ENCODE results near the gene PCSK1N. TPM values are rescaled to one million over a fixed set of nuclear protein-coding genes. Genes with fewer than 3 reads are reported as not detected.

Gene PCSK1N
- total RNA-seq, 2 experiments from 2014 or later: not detected

DNA sequence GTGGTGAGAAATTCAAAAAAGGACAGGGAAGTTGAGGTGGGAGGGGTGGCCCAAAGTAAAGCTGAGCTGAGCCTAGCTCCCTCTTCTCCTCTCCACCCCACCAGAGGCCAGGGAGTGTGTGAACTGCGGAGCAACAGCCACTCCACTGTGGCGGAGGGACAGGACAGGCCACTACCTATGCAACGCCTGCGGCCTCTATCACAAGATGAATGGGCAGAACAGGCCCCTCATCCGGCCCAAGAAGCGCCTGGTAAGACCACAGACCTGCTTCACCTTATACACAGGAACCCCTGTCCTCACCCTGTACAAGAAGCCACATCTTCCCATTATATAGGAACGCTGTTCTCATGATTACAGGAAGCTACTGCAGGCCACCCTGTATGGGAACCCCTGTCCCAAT lies 43.2 kb downstream of the PCSK1N start:
- no peaks in the 10 kb centered on the region for H3K9me2 ChIP-seq (ENCODE audit: insufficient read depth, low read length)
- BruUV-seq (replicated peaks): no TSS peak
- ChIA-PET CTCF (ENCODE audit: unreplicated experiment) (interaction anchor here (1.0 kb wide), 1 partner anchor 9 kb away, joined by 3 read pairs; the partner anchor contains the start of gene HDAC6), POLR2A (no interaction called here)
- H2AFZ ChIP-seq (ENCODE audit: low read length): no peak overlapping the region
- H3K4me2 ChIP-seq (ENCODE audit: low read length): no peak overlapping the region
- no peak for DNase-seq (ENCODE audit: low spot score)
- no peak for TF ChIP-seq EZH2phosphoT487 (IDR thresholded peaks at IDR 0.05; ENCODE audit: borderline replicate concordance, low read depth, low read length)
- TF ChIP-seq, protein P1, sequence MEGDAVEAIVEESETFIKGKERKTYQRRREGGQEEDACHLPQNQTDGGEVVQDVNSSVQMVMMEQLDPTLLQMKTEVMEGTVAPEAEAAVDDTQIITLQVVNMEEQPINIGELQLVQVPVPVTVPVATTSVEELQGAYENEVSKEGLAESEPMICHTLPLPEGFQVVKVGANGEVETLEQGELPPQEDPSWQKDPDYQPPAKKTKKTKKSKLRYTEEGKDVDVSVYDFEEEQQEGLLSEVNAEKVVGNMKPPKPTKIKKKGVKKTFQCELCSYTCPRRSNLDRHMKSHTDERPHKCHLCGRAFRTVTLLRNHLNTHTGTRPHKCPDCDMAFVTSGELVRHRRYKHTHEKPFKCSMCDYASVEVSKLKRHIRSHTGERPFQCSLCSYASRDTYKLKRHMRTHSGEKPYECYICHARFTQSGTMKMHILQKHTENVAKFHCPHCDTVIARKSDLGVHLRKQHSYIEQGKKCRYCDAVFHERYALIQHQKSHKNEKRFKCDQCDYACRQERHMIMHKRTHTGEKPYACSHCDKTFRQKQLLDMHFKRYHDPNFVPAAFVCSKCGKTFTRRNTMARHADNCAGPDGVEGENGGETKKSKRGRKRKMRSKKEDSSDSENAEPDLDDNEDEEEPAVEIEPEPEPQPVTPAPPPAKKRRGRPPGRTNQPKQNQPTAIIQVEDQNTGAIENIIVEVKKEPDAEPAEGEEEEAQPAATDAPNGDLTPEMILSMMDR (conservative IDR thresholded peaks at IDR 0.05; ENCODE audit: low read length): no peak
- no peaks in the 10 kb centered on the region for H3K9me3 ChIP-seq (ENCODE audit: low read length)
- H3K79me2 ChIP-seq (ENCODE audit: insufficient read depth, low read depth, low read length): no peaks in the 10 kb centered on the region
- intact Hi-C loops (cut with micrococcal nuclease; ENCODE audit: unreplicated experiment): no loop called here
- no peak overlapping the region for H3K27ac ChIP-seq (ENCODE audit: low read depth, low read length, poor library complexity, severe bottlenecking)
- no peaks in the 10 kb centered on the region for H3K36me3 ChIP-seq (ENCODE audit: insufficient read depth, low read length)
- H4K20me1 ChIP-seq (ENCODE audit: insufficient read depth, low read length): no peaks in the 10 kb centered on the region
- no peaks in the 10 kb centered on the region for H3K4me1 ChIP-seq (ENCODE audit: insufficient read depth, low read length, poor library complexity, severe bottlenecking)
- no peak overlapping the region for H3K4me3 ChIP-seq (ENCODE audit: low read depth, low read length, poor library complexity, severe bottlenecking)

DNA sequence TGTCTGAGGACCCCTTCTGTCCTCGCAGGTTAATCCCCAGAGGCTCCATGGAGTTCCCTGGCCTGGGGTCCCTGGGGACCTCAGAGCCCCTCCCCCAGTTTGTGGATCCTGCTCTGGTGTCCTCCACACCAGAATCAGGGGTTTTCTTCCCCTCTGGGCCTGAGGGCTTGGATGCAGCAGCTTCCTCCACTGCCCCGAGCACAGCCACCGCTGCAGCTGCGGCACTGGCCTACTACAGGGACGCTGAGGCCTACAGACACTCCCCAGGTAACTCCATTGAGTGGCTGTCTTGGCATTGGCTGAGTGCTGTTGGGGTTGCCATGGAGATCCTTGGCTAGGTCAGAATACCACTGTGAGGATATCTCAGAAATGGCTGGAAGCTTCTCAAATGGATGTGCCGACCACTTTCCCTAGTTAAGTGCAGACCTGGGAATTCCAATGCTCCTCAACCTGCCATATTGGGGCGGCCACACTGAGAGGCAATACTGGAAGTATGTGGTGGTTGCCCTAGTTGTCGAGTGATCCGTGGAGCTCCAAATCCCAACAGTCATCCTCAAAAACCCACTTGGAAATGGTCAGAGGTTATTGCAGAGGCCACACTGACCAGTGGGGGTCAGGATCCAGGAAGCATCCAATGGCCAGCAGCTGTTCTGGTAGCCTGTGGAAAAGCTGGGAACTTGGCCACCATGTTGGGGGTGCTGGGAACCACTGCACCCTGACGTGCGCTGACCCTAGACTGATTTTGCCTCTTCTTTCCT lies 44.2 kb downstream of the PCSK1N start:
- no peaks in the 10 kb centered on the region for H3K36me3 ChIP-seq (ENCODE audit: insufficient read depth, low read length)
- no peaks in the 10 kb centered on the region for H3K79me2 ChIP-seq (ENCODE audit: insufficient read depth, low read depth, low read length)
- TF ChIP-seq EZH2phosphoT487 (IDR thresholded peaks at IDR 0.05; ENCODE audit: borderline replicate concordance, low read depth, low read length): no peak
- TF ChIP-seq, protein P1 (conservative IDR thresholded peaks at IDR 0.05; ENCODE audit: low read length): no peak
- no peaks in the 10 kb centered on the region for H3K4me1 ChIP-seq (ENCODE audit: insufficient read depth, low read length, poor library complexity, severe bottlenecking)
- CTCF ChIA-PET (ENCODE audit: unreplicated experiment): interaction anchor here (1.0 kb wide), 1 partner anchor 10 kb away, joined by 3 read pairs; the partner anchor contains the start of gene HDAC6
- no peaks in the 10 kb centered on the region for H4K20me1 ChIP-seq (ENCODE audit: insufficient read depth, low read length)
- no TSS peak for BruUV-seq (replicated peaks)
- intact Hi-C loops (cut with micrococcal nuclease; ENCODE audit: unreplicated experiment): no loop called here
- POLR2A ChIA-PET: no interaction called here
- H2AFZ ChIP-seq (ENCODE audit: low read length): no peak overlapping the region
- H3K27ac ChIP-seq (ENCODE audit: low read depth, low read length, poor library complexity, severe bottlenecking): no peak overlapping the region
- H3K9me3 ChIP-seq (ENCODE audit: low read length): no peaks in the 10 kb centered on the region
- H3K4me2 ChIP-seq (ENCODE audit: low read length): no peak overlapping the region
- H3K4me3 ChIP-seq (ENCODE audit: low read depth, low read length, poor library complexity, severe bottlenecking): no peak overlapping the region
- no peak for DNase-seq (ENCODE audit: low spot score)
- H3K9me2 ChIP-seq (ENCODE audit: insufficient read depth, low read length): no peaks in the 10 kb centered on the region

DNA sequence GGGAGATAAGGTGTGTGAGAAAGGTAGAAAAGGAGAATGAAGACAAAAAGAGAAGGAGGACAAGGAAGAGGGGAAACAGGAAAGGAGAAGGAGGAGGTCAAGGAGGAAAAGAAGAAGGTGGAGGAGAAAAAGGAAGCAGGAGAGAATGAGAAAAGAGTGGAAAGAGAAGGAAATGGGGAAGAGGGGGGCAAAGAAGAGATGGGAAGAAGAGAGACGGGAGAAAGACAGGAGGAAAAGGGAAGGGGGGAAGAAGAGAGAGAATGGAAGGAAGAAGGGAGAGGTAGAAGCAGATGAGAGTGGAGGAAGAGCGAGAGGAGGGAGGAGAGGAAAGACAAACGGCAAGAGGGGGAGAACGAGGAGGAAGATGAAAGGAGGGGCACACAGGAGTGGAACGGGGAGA lies 44.9 kb downstream of the PCSK1N start:
- no peak overlapping the region for H3K4me3 ChIP-seq (ENCODE audit: low read depth, low read length, poor library complexity, severe bottlenecking)
- TF ChIP-seq, protein P1 (conservative IDR thresholded peaks at IDR 0.05; ENCODE audit: low read length): no peak
- no peak for TF ChIP-seq EZH2phosphoT487 (IDR thresholded peaks at IDR 0.05; ENCODE audit: borderline replicate concordance, low read depth, low read length)
- H3K4me1 ChIP-seq (ENCODE audit: insufficient read depth, low read length, poor library complexity, severe bottlenecking): no peaks in the 10 kb centered on the region
- no peak overlapping the region for H2AFZ ChIP-seq (ENCODE audit: low read length)
- ChIA-PET CTCF (ENCODE audit: unreplicated experiment) (no interaction called here), POLR2A (no interaction called here)
- DNase-seq (ENCODE audit: low spot score): no peak
- H3K9me3 ChIP-seq (ENCODE audit: low read length): no peaks in the 10 kb centered on the region
- no peaks in the 10 kb centered on the region for H3K9me2 ChIP-seq (ENCODE audit: insufficient read depth, low read length)
- H3K27ac ChIP-seq (ENCODE audit: low read depth, low read length, poor library complexity, severe bottlenecking): no peak overlapping the region
- no peaks in the 10 kb centered on the region for H3K36me3 ChIP-seq (ENCODE audit: insufficient read depth, low read length)
- no peaks in the 10 kb centered on the region for H4K20me1 ChIP-seq (ENCODE audit: insufficient read depth, low read length)
- no TSS peak for BruUV-seq (replicated peaks)
- no peaks in the 10 kb centered on the region for H3K79me2 ChIP-seq (ENCODE audit: insufficient read depth, low read depth, low read length)
- H3K4me2 ChIP-seq (ENCODE audit: low read length): no peak overlapping the region
- intact Hi-C loops (cut with micrococcal nuclease; ENCODE audit: unreplicated experiment): no loop called here
